A673 (cell line): Measurements from ENCODE around the gene NDUFAF4. TPM values are rescaled to one million over a fixed set of nuclear protein-coding genes. Genes with fewer than 3 reads are reported as not detected.
"Not testable (repeated sequence)": the region's sequence is repeated elsewhere in the genome, so short reads cannot be mapped to it uniquely, and the experiment has no call there.

ENCODE experiments used
- BruUV-seq: library from RNA; stranded (reverse); fragments of 400-500 nt; replicated peaks from 2 replicates; lab custom pipeline; 2021; lab: Mats Ljungman, UMichigan
- CTCF ChIA-PET: fragments of 300-600 bp; sonication (Branson Sonifier 250); formaldehyde crosslinking; loops from one replicate; lab custom pipeline; 2022; ENCODE audit warnings: antibody characterized with exemption; lab: Charles Lee
- POLR2A ChIA-PET: fragments of 300-600 bp; sonication (Branson Sonifier 250); formaldehyde crosslinking; loops from one replicate; lab custom pipeline; 2022; ENCODE audit warnings: antibody characterized with exemption; ENCODE audit not compliant: low non-redundant PET; lab: Charles Lee
- DNase-seq: peaks from one replicate; pipeline ENCODE4 v3.0.0-alpha.2; 2015; ENCODE audit warnings: low spot score
- H3K27ac ChIP-seq: fragments of 200-600 bp; sonication (generic); 2 replicates; pipeline ENCODE4 v1.5.1; 2016; ENCODE audit warnings: mixed run types, low read depth, mild to moderate bottlenecking, mixed read lengths, antibody characterized with exemption, low read length; ENCODE audit not compliant: poor library complexity, severe bottlenecking
- H3K27me3 ChIP-seq: fragments of 200-600 bp; sonication (generic); replicated peaks from 2 replicates; pipeline ENCODE4 v1.6.1; 2017; ENCODE audit warnings: mixed run types, low read depth, mild to moderate bottlenecking, mixed read lengths, antibody characterized with exemption, low read length; ENCODE audit not compliant: insufficient read depth, poor library complexity
- H3K36me3 ChIP-seq: fragments of 200-600 bp; sonication (generic); 2 replicates; pipeline ENCODE4 v1.6.1; 2016; ENCODE audit warnings: mixed run types, mild to moderate bottlenecking, mixed read lengths, antibody characterized with exemption, low read length; ENCODE audit not compliant: insufficient read depth, poor library complexity, severe bottlenecking
- H3K4me1 ChIP-seq: fragments of 200-600 bp; sonication (generic); 2 replicates; pipeline ENCODE4 v1.6.1; 2017; ENCODE audit warnings: mixed run types, mild to moderate bottlenecking, mixed read lengths, antibody characterized with exemption, low read length; ENCODE audit not compliant: insufficient read depth, poor library complexity, severe bottlenecking
- H3K4me3 ChIP-seq: fragments of 200-600 bp; sonication (generic); 2 replicates; pipeline ENCODE4 v1.5.1; 2016; ENCODE audit warnings: low read depth, mixed run types, mild to moderate bottlenecking, mixed read lengths, low read length; ENCODE audit not compliant: poor library complexity, severe bottlenecking
- H3K9me3 ChIP-seq: fragments of 200-600 bp; sonication (generic); 2 replicates; pipeline ENCODE4 v1.6.1; 2016; ENCODE audit warnings: mixed run types, low read depth, mild to moderate bottlenecking, mixed read lengths, antibody characterized with exemption, low read length; ENCODE audit not compliant: poor library complexity, severe bottlenecking
- CTCF ChIP-seq: fragments of 300-800, 200-600 bp; sonication (generic); conservative IDR thresholded peaks from 2 replicates; pipeline ENCODE4 v1.5.1; 2017; ENCODE audit warnings: low read depth, mild to moderate bottlenecking, antibody characterized with exemption, low read length, moderate library complexity, mixed read lengths
- EZH2 ChIP-seq: fragments of 200-600 bp; sonication (generic); IDR thresholded peaks from 2 replicates; pipeline ENCODE4 v1.6.1; 2017; ENCODE audit warnings: borderline replicate concordance, low read depth, mild to moderate bottlenecking, mixed read lengths, antibody characterized with exemption, low read length; ENCODE audit not compliant: poor library complexity, severe bottlenecking
- intact Hi-C: fragments of 100-400 bp; cut with micrococcal nuclease; formaldehyde crosslinking; loops from one replicate; pipeline ENCODE4 v1.10.0; 2022; ENCODE audit not compliant: unreplicated experiment
- total RNA-seq: library from RNA; stranded (reverse); gene quantifications from 2 replicates; pipeline ENCODE4 v1.2.3, GENCODE V29; 2021

NDUFAF4 gene
- total RNA-seq, 1 experiment from 2014 or later: 120 TPM

GRCh38 chr6:96889146-96889545, 8.5 kb downstream of the NDUFAF4 start:
- no TSS peak for BruUV-seq
- no peak overlapping the region for H3K4me3 ChIP-seq
- DNase-seq: no peak
- TF ChIP-seq CTCF (no peak), EZH2 (no peak)
- peaks cover 40% of the 10 kb centered on the region for H3K36me3 ChIP-seq
- H3K27me3 ChIP-seq: no peaks in the 10 kb centered on the region
- no peaks in the 10 kb centered on the region for H3K4me1 ChIP-seq
- intact Hi-C loops: no loop called here
- POLR2A ChIA-PET: no interaction called here
- no peak overlapping the region for H3K27ac ChIP-seq
- no peaks in the 10 kb centered on the region for H3K9me3 ChIP-seq
- CTCF ChIA-PET: no interaction called here

DNA sequence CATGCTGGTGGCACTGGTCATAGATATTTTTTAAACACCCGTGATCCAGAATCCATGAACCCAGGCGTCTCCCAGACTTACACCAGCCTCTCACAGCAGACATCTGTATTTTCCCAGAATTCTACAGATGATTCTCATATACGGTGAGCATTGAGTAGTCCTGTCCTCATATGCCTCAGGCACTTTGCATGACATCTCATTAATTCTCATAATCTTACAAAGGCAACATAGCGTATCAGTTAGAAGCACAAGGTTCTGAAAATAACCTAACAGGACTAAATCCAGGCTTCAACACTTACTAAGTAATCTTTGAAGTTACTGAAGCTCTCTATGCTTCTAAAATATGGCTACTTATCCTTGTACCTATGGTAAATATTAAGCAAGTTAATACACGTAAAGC, 8.9 kb downstream of the NDUFAF4 start:
- DNase-seq: no peak
- H3K4me1 ChIP-seq: no peaks in the 10 kb centered on the region
- H3K27me3 ChIP-seq: no peaks in the 10 kb centered on the region
- ChIA-PET CTCF (no interaction called here), POLR2A (no interaction called here)
- TF ChIP-seq EZH2 (no peak), CTCF (no peak)
- no peak overlapping the region for H3K27ac ChIP-seq
- intact Hi-C loops: no loop called here
- no peak overlapping the region for H3K4me3 ChIP-seq
- peaks cover 36% of the 10 kb centered on the region for H3K36me3 ChIP-seq
- no TSS peak for BruUV-seq
- no peaks in the 10 kb centered on the region for H3K9me3 ChIP-seq

GRCh38 chr6:96886519-96886918, 11.2 kb downstream of the NDUFAF4 start:
- DNase-seq: no peak
- BruUV-seq: no TSS peak
- intact Hi-C loops: no loop called here
- Histone ChIP-seq H3K4me1 (no peaks in the 10 kb centered on the region), H3K9me3 (no peaks in the 10 kb centered on the region), H3K36me3 (peaks cover 15% of the 10 kb centered on the region), H3K4me3 (no peak overlapping the region), H3K27me3 (no peaks in the 10 kb centered on the region), H3K27ac (no peak overlapping the region)
- TF ChIP-seq EZH2: no peak
- no peak for TF ChIP-seq CTCF
- ChIA-PET CTCF (no interaction called here), POLR2A (no interaction called here)

DNA sequence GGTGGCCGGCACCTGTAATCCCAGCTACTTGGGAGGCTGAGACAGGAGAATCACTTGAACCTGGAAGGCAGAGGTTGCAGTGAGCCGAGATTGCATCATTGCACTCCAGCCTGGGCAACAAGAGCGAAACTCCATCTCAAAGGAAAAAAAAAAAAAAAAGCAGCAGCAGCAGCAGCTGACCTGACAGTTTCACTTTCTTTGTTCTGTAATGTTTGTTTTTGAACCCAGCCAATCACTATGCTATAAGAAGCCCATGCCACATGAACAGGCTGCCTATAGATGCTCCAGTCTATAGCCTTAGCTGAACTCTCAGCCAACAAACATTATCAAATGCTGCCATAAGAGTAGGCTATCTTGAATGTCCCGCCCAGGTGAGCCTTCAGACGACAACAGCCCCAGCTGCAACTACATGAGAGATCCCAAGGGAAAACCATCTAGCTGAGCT, 12.5 kb downstream of the NDUFAF4 start:
- intact Hi-C loops, H3K4me3 ChIP-seq, H3K27me3 ChIP-seq, H3K9me3 ChIP-seq, CTCF ChIA-PET, H3K27ac ChIP-seq, DNase-seq, H3K36me3 ChIP-seq, BruUV-seq, H3K4me1 ChIP-seq, POLR2A ChIA-PET: not testable (repeated sequence)
